OCI-LY3 (cell line): ENCODE data around the gene TUBGCP6.

Experiments used
- CTCF ChIP-seq: fragments of 200-600, 300-600 bp; sonication (generic); IDR thresholded peaks from 2 replicates; pipeline ENCODE4 v1.5.1; 2014; ENCODE audit warnings: antibody characterized with exemption, low read length, low read depth
- EZH2phosphoT487 ChIP-seq: fragments of 200-600 bp; shearing (Covaris generic); IDR thresholded peaks from 2 replicates; pipeline ENCODE4 v1.6.1; 2018; ENCODE audit warnings: antibody characterized with exemption, mixed run types, low read depth

GRCh38 chr22:50229370-50229769, 15.5 kb downstream of the TUBGCP6 start:
- TF ChIP-seq CTCF = no peak
- TF ChIP-seq EZH2phosphoT487 = no peak
